Mucosa of rectum (tissue), 2 donors: ENCODE measurements around the gene CAST.

ENCODE experiments used
- H3K27ac ChIP-seq, 2 donors: one replicate each; pipeline ENCODE4 v1.7.0; 2013; ENCODE audit warnings: inconsistent platforms in 2 of 2, low read depth in 2 of 2, low read length in 2 of 2
- H3K27me3 ChIP-seq, 2 donors: one replicate each; pipeline ENCODE4 v1.7.0; 2013; ENCODE audit warnings: low read length in 2 of 2; ENCODE audit not compliant: control insufficient read depth in 2 of 2, insufficient read depth in 2 of 2
- H3K36me3 ChIP-seq, 2 donors: one replicate each; pipeline ENCODE4 v1.7.0; 2013; ENCODE audit warnings: low read length in 2 of 2; ENCODE audit not compliant: control insufficient read depth in 2 of 2, insufficient read depth in 2 of 2
- H3K4me1 ChIP-seq, 2 donors: one replicate each; pipeline ENCODE4 v1.7.0; 2013; ENCODE audit warnings: low read length in 2 of 2, mild to moderate bottlenecking in 1 of 2; ENCODE audit not compliant: control insufficient read depth in 2 of 2, insufficient read depth in 2 of 2
- H3K4me3 ChIP-seq, 2 donors: one replicate each; pipeline ENCODE4 v1.7.0; 2013; ENCODE audit warnings: low read length in 2 of 2
- H3K9ac ChIP-seq, 2 donors: one replicate each; pipeline ENCODE4 v1.7.0; 2013; ENCODE audit warnings: low read length in 2 of 2, low read depth in 1 of 2, mild to moderate bottlenecking in 1 of 2
- H3K9me3 ChIP-seq, 2 donors: one replicate each; pipeline ENCODE4 v1.7.0; 2013; ENCODE audit warnings: low read length in 2 of 2; ENCODE audit not compliant: control insufficient read depth in 2 of 2
- donor health status: healthy.
- donor health status: Normal muscosa, but diverticular disease.

CAST gene

DNA sequence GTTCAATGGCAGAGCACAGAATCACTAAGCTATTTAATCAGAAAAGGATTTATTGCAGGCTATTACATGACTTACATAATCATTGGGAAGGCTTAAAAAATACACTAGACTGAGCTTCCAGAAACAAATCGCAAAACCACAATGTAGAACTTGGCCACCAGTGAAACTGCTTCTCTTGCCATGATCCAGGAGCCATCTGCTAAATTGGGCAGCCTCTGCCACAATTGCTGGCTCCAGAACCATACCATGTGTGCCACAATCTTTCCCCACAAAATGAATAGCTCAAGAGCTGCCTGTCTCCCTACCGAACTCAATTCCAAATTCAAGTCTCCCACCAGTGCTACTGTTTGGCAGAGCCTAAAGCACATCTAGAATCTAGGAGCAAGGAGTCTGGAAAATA lies 155.3 kb downstream of the CAST start:
- H3K36me3 ChIP-seq = no peaks in the 10 kb centered on the region
- no peaks in the 10 kb centered on the region for H3K27me3 ChIP-seq
- H3K4me3 ChIP-seq = no peak overlapping the region
- no peak overlapping the region for H3K9ac ChIP-seq
- no peaks in the 10 kb centered on the region for H3K9me3 ChIP-seq
- H3K4me1 ChIP-seq = peaks cover 0 to 2% of the 10 kb centered on the region in 2 donors
- no peak overlapping the region for H3K27ac ChIP-seq

GRCh38 chr5:96818125-96818788 lies 156.1 kb downstream of the CAST start:
- H3K9me3 ChIP-seq = no peaks in the 10 kb centered on the region
- H3K9ac ChIP-seq = no peak overlapping the region
- peaks cover 0 to 2% of the 10 kb centered on the region in 2 donors for H3K4me1 ChIP-seq
- no peaks in the 10 kb centered on the region for H3K27me3 ChIP-seq
- no peak overlapping the region for H3K27ac ChIP-seq
- no peaks in the 10 kb centered on the region for H3K36me3 ChIP-seq
- H3K4me3 ChIP-seq = no peak overlapping the region

- Histone ChIP-seq H3K36me3 (no peaks in the 10 kb centered on the region), H3K4me3 (no peak overlapping the region), H3K9ac (no peak overlapping the region), H3K4me1 (peaks cover 0 to 2% of the 10 kb centered on the region in 2 donors), H3K27me3 (no peaks in the 10 kb centered on the region), H3K27ac (no peak overlapping the region), H3K9me3 (no peaks in the 10 kb centered on the region)
These were observed 157.6 kb downstream of the CAST start for GRCh38 chr5:96819806-96820205.

GRCh38 chr5:96821260-96821916 lies 159.2 kb downstream of the CAST start:
- H3K9me3 ChIP-seq = no peaks in the 10 kb centered on the region
- H3K4me1 ChIP-seq = no peaks in the 10 kb centered on the region
- H3K27me3 ChIP-seq = no peaks in the 10 kb centered on the region
- H3K4me3 ChIP-seq = no peak overlapping the region
- no peak overlapping the region for H3K27ac ChIP-seq
- no peak overlapping the region for H3K9ac ChIP-seq
- H3K36me3 ChIP-seq = no peaks in the 10 kb centered on the region

GRCh38 chr5:96822686-96823459 lies 160.7 kb downstream of the CAST start:
- Histone ChIP-seq H3K27ac (no peak overlapping the region), H3K4me1 (no peaks in the 10 kb centered on the region), H3K4me3 (no peak overlapping the region)

DNA sequence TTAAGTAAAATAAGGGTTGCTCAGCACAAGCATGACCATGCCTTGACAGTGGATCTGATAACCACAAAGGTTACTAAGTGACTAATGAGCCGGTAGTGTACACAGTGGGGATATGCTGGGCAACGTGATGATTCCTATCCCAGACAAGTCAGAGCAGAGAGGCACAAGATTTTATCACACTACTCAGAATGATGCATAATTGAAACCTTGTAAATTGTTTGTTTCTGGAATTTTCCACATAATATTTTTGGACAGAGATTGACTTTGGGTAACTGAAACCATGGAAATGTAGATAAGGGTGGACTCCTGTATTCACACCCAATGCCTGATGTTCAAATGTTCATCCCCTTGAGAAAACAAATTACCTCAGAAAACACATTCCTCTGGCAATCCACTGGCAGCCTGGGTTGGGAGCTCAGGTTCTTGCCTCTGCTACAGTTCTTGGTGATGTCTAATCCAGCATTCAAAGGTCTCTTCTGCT lies 161.8 kb downstream of the CAST start:
- Histone ChIP-seq H3K36me3 (no peaks in the 10 kb centered on the region), H3K4me1 (no peaks in the 10 kb centered on the region), H3K9ac (no peak overlapping the region), H3K4me3 (no peak overlapping the region), H3K27me3 (no peaks in the 10 kb centered on the region), H3K9me3 (no peaks in the 10 kb centered on the region), H3K27ac (no peak overlapping the region)

More at GRCh38 chr5:96822686-96823459, 160.7 kb downstream of the CAST start:
- Histone ChIP-seq H3K27me3 (no peaks in the 10 kb centered on the region), H3K9ac (no peak overlapping the region), H3K36me3 (no peaks in the 10 kb centered on the region), H3K9me3 (no peaks in the 10 kb centered on the region)
